ENCODE data around the gene PSMB8.

PSMB8 gene

DNA sequence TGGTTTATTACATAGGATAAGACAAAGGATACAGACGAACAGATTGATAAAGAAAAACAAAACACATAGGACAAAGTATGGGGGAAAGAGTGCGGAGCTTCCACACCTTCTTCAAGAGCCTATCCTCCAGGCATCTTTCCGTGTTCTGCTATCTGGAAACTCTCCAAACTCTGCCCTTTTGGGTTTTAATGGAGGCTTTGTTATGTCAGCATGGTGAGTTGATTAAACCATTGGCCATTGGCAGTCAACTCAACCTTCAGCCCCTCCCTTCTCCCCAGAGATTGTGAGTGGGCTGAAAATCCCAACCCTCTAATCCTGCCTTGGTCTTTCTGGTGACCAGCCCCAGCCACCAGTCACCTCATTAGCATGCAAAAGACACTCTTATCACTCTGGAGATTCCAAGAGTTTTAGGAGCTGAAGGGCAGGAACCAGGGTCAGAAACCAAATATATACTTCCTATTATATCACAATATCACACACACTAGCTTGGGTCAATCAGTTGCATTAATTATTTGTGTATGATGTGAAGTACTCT, 50.9 kb downstream of the PSMB8 start:
- CTCF ChIA-PET: interaction anchor here (0.6 to 1.1 kb wide), 2 partner anchors 92 to 310 kb away, joined by 3 to 9 read pairs; no protein-coding TSS in a partner anchor
- no peak for TF ChIP-seq FOXA1 (IDR thresholded peaks at IDR 0.05)
- TF ChIP-seq NFRKB (IDR thresholded peaks at IDR 0.05): no peak
- TF ChIP-seq ZNF384 (IDR thresholded peaks at IDR 0.05): no peak
- POLR2A ChIA-PET: interaction anchor here (1.0 kb wide), 1 partner anchor 46 kb away, joined by 3 read pairs; the partner anchor contains the start of gene TAP2
- no peak for DNase-seq (ENCODE audit: extremely low spot score)
